IMR-90 (cell line): ENCODE data around the gene KLF11.

ENCODE experiments used
- BHLHE40 ChIP-seq: fragments of 150-350 bp; IDR thresholded peaks from 2 replicates; pipeline ENCODE4 v1.6.1; 2016; ENCODE audit warnings: mild to moderate bottlenecking, low read depth, low read length
- CHD1 ChIP-seq: IDR thresholded peaks from 2 replicates; pipeline ENCODE4 v1.6.1; 2012; ENCODE audit warnings: low read depth, low read length, improper control_type of control experiment
- CTCF ChIP-seq: conservative IDR thresholded peaks from 2 replicates; pipeline ENCODE4 v1.5.1; 2012; ENCODE audit warnings: mild to moderate bottlenecking, low read depth, low read length, improper control_type of control experiment
- MAFK ChIP-seq: IDR thresholded peaks from 2 replicates; pipeline ENCODE4 v1.6.1; 2012; ENCODE audit warnings: low read depth, low read length, improper control_type of control experiment
- MAZ ChIP-seq: IDR thresholded peaks from 2 replicates; pipeline ENCODE4 v1.6.1; 2012; ENCODE audit warnings: low read depth, mild to moderate bottlenecking, low read length, improper control_type of control experiment, moderate library complexity, borderline replicate concordance
- POLR2A ChIP-seq: IDR thresholded peaks from 2 replicates; pipeline ENCODE4 v1.6.1; 2012; ENCODE audit warnings: mild to moderate bottlenecking, low read depth, low read length
- SMC3 ChIP-seq: fragments of 150-350 bp; IDR thresholded peaks from 2 replicates; pipeline ENCODE4 v1.6.1; 2016; ENCODE audit warnings: low read depth, mild to moderate bottlenecking, antibody characterized with exemption, low read length, moderate library complexity

- TF ChIP-seq MAZ (no peak), CTCF (no peak), POLR2A (no peak), SMC3 (no peak), CHD1 (no peak), BHLHE40 (no peak), MAFK (no peak)
Observed at GRCh38 chr2:9999693-10000092, 43.7 kb upstream of the KLF11 start.
